Prostate gland (tissue), 2 donors: Measurements from ENCODE around the gene HOXB5. TPM values are rescaled to one million over a fixed set of nuclear protein-coding genes. Genes with fewer than 3 reads are reported as not detected.

ENCODE experiments used
- DNase-seq: peaks from one replicate; pipeline ENCODE4 v3.0.0-alpha.2; 2019; ENCODE audit warnings: low spot score
- H3K27ac ChIP-seq, 2 donors: fragments of 200-600 bp; sonication (generic); 2 replicates each; pipeline ENCODE4 v1.5.1; 2017 to 2019
- H3K27me3 ChIP-seq: fragments of 200-600 bp; sonication (generic); replicated peaks from 2 replicates; pipeline ENCODE4 v1.5.1; 2019; ENCODE audit not compliant: insufficient read depth
- H3K36me3 ChIP-seq, 2 donors: fragments of 200-600 bp; sonication (generic); 1 replicate in 1 of 2; 2 replicates in 1 of 2; pipeline versions ENCODE4 v1.5.1 to v1.8.1; 2017 to 2019
- H3K4me1 ChIP-seq: fragments of 200-600 bp; sonication (generic); replicated peaks from 2 replicates; pipeline ENCODE4 v1.5.1; 2019
- H3K4me3 ChIP-seq, 2 donors: fragments of 200-600 bp; sonication (generic); 2 replicates each; pipeline ENCODE4 v1.5.1; 2017 to 2019
- H3K9me3 ChIP-seq: fragments of 200-600 bp; sonication (generic); 2 replicates; pipeline ENCODE4 v1.5.1; 2017
- POLR2A ChIP-seq: fragments of 450-650 bp; IDR thresholded peaks from one replicate; pipeline ENCODE4 v1.6.1; 2016; ENCODE audit warnings: antibody characterized with exemption, mild to moderate bottlenecking
- POLR2AphosphoS5 ChIP-seq: sonication (generic); formaldehyde crosslinking; IDR thresholded peaks from one replicate; pipeline ENCODE4 v1.6.1; 2017; ENCODE audit warnings: antibody characterized with exemption
- WGBS: methylation state at CpG from one replicate; pipeline ENCODE4 v1.1.5; 2018; 5-methylcytosine and 5-hydroxymethylcytosine counted together
- intact Hi-C: fragments of 100-400 bp; cut with DNase I; formaldehyde crosslinking; loops from one replicate; pipeline ENCODE4 v1.14.2; 2022
- total RNA-seq, 2 donors: library from RNA; depleted of rRNA; stranded (reverse); fragments of >200 nt; gene quantifications; one replicate each; pipeline ENCODE4 v1.1.0, GENCODE V29; 2016
- TF ChIP-seq, protein P1 (sequence below), 4 experiments: fragments of 200-600 bp in 2 of 4; fragments of 450-650 bp in 2 of 4; sonication (generic) in 2 of 4; IDR thresholded peaks; 1 replicate in 3 of 4; 2 replicates in 1 of 4; pipeline ENCODE4 v1.5.1; 2016 to 2019; ENCODE audit warnings: antibody characterized with exemption in 4 of 4, mild to moderate bottlenecking in 2 of 4, moderate library complexity in 2 of 4

HOXB5 gene
- total RNA-seq, 2 donors from 2014 or later: 0.36 to 1.1 TPM

- Histone ChIP-seq H3K9me3 (no peaks in the 10 kb centered on the region), H3K27me3 (peaks cover 44% of the 10 kb centered on the region), H3K4me3 (no peak overlapping the region), H3K36me3 (no peaks in the 10 kb centered on the region), H3K4me1 (no peaks in the 10 kb centered on the region), H3K27ac (no peak overlapping the region)
- TF ChIP-seq POLR2A (no peak), POLR2AphosphoS5 (no peak)
- TF ChIP-seq, protein P1, sequence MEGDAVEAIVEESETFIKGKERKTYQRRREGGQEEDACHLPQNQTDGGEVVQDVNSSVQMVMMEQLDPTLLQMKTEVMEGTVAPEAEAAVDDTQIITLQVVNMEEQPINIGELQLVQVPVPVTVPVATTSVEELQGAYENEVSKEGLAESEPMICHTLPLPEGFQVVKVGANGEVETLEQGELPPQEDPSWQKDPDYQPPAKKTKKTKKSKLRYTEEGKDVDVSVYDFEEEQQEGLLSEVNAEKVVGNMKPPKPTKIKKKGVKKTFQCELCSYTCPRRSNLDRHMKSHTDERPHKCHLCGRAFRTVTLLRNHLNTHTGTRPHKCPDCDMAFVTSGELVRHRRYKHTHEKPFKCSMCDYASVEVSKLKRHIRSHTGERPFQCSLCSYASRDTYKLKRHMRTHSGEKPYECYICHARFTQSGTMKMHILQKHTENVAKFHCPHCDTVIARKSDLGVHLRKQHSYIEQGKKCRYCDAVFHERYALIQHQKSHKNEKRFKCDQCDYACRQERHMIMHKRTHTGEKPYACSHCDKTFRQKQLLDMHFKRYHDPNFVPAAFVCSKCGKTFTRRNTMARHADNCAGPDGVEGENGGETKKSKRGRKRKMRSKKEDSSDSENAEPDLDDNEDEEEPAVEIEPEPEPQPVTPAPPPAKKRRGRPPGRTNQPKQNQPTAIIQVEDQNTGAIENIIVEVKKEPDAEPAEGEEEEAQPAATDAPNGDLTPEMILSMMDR (IDR thresholded peaks at IDR 0.05): no peak
- WGBS: 65% methylated on average over 25 of the region's 25 CpGs
- intact Hi-C loops: no loop called here
- no peak for DNase-seq
Measured at GRCh38 chr17:48594538-48595277, 1.1 kb upstream of the HOXB5 start.

- H3K27ac ChIP-seq: no peak overlapping the region
- 28% methylated on average over 37 of the region's 37 CpGs for WGBS
- intact Hi-C loops: no loop called here
- peak; percentile 20 for DNase-seq
- H3K27me3 ChIP-seq: peaks cover 39% of the 10 kb centered on the region
- TF ChIP-seq, protein P1 (IDR thresholded peaks at IDR 0.05): peak; percentile 41 to 83 (median 68)
- TF ChIP-seq POLR2A (no peak), POLR2AphosphoS5 (no peak)
- no peaks in the 10 kb centered on the region for H3K4me1 ChIP-seq
- no peak overlapping the region for H3K4me3 ChIP-seq
- no peaks in the 10 kb centered on the region for H3K9me3 ChIP-seq
- no peaks in the 10 kb centered on the region for H3K36me3 ChIP-seq
Measured at GRCh38 chr17:48593840-48594537, 410 bp upstream of the HOXB5 start.

DNA sequence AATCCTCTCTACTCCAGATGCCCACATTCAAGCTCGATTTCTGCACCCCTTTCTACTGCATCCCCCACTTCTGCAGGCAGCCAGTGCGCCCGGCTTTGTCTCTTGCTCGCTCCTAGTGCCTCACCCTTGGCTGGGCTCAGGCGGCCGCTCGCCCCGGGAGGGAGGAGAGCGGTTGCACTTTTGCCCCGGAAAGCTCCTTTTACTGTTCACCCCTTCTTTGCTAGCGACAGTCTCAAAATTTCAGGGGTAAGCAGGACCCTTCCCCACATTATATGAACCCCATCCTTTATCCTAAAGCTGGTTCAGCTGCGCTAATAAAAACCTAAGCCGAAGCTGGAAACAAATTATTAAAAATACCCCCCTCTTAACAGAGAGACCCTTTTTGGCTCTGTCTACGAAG lies 1.0 kb downstream of the HOXB5 start:
- no peaks in the 10 kb centered on the region for H3K4me1 ChIP-seq
- intact Hi-C loops: no loop called here
- H3K27ac ChIP-seq: no peak overlapping the region
- H3K27me3 ChIP-seq: peaks cover 39% of the 10 kb centered on the region
- H3K36me3 ChIP-seq: no peaks in the 10 kb centered on the region
- TF ChIP-seq POLR2A: no peak
- no peak for TF ChIP-seq POLR2AphosphoS5
- TF ChIP-seq, protein P1 (IDR thresholded peaks at IDR 0.05): no peak
- 47% methylated on average over 14 of the region's 14 CpGs for WGBS
- no peak for DNase-seq
- H3K9me3 ChIP-seq: no peaks in the 10 kb centered on the region
- no peak overlapping the region for H3K4me3 ChIP-seq

GRCh38 chr17:48592057-48592514 lies 1.5 kb downstream of the HOXB5 start:
- no peak overlapping the region for H3K4me3 ChIP-seq
- 52% methylated on average over 33 of the region's 33 CpGs for WGBS
- no peak for DNase-seq
- H3K4me1 ChIP-seq: no peaks in the 10 kb centered on the region
- intact Hi-C loops: no loop called here
- H3K36me3 ChIP-seq: no peaks in the 10 kb centered on the region
- no peaks in the 10 kb centered on the region for H3K9me3 ChIP-seq
- H3K27ac ChIP-seq: no peak overlapping the region
- TF ChIP-seq, protein P1 (IDR thresholded peaks at IDR 0.05): no peak
- no peak for TF ChIP-seq POLR2A
- TF ChIP-seq POLR2AphosphoS5: no peak
- H3K27me3 ChIP-seq: peaks cover 37% of the 10 kb centered on the region
